NCI-H2081 (cell line): ENCODE data around the gene MBD3L5.
"Not testable (repeated sequence)": the region's sequence is repeated elsewhere in the genome, so short reads cannot be mapped to it uniquely, and the experiment has no call there.

ENCODE experiments used
- DNase-seq, 2 experiments: peaks; one replicate each; lab custom pipeline; 2025; lab: John Stamatoyannopoulos, UW

MBD3L5 gene

GRCh38 chr19:7030278-7030677 lies at the start of gene MBD3L5:
Gene MBD3L5 (plus strand): TSS chr19:7030578. CDS start chr19:7030612, 34 bp downstream.
- not testable (repeated sequence) for DNase-seq

GRCh38 chr19:6983448-6983847 lies 46.9 kb upstream of the MBD3L5 start:
- no peak for DNase-seq

DNA sequence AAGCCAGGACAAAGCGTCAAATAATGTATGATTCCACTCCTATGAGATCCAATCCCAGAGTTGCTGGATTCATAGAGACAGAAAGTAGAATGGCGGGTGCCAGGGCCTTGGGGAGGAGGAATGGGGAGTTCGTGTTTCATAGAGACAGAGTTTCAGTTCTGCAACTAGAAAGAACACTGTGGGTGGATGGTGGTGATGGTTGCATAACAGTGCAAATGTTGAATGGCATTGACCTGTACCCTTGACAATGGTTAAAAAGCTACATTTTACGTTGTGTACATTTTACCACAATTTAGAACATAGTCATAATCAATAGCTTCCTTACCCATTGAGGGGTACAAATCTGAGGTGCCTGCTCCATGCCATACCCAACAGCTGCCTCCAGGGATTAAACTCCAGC lies 42.5 kb upstream of the MBD3L5 start:
- DNase-seq, result no peak

DNA sequence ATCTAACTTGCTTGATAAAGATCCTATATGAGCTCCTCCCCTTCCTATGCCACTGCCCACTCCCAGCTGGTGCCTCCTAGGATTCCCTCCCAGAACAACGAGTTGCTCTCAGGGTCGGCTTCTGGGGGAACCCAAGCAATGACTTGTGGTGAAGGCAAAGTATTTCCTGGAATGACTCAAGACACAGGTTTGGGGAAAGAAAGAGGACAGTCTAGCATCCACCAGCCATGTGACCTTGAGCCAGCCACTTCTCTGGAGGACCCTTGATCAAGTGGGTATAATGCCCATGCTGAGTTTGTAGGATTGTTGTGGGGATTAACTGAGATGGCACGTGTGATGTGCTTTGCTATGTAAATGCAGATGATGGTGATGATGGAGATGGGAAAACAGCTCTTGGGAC lies 42.1 kb upstream of the MBD3L5 start:
- DNase-seq, result no peak

DNA sequence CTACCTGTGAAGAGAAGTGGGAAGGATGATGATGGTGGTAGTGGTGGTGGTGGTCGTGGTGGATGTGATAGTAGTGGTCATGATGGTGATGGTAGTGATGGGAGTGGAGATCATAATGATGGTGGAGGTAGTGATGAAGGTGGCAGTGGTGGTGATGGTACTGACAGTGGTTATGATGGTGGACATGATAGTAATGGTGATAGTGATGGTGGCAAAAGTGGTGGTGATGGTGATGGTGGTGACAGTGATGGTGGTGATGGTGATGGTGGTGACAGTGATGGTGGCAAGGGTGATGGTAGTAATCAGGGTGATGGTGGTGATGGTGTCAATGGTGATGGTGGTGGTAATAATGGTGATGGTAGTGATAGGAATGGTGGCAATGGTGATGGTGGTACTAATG lies 35.3 kb upstream of the MBD3L5 start:
- DNase-seq, result no peak

GRCh38 chr19:6996810-6997209 lies 33.6 kb upstream of the MBD3L5 start:
- DNase-seq, result no peak

GRCh38 chr19:6997679-6998445 lies 32.5 kb upstream of the MBD3L5 start:
- no peak for DNase-seq

DNA sequence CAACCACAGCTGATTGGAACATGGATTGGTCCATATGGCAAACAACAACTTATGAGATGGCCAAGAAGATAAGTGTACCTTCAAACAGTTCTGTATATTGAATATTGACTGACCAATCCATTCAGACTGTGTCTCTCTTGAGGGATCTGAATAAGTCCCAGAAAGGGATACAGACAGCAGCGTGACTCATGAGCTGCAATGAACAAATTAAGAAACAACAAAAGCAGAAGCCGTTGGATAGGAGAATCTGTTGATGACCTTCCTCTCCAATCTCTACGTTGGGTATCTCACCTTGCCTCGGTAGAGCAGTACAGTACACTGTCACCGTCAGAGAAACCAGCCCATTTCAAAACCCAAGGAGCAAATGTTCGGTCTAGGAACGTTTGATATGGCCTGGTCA lies 30.4 kb upstream of the MBD3L5 start:
- DNase-seq, result no peak

DNA sequence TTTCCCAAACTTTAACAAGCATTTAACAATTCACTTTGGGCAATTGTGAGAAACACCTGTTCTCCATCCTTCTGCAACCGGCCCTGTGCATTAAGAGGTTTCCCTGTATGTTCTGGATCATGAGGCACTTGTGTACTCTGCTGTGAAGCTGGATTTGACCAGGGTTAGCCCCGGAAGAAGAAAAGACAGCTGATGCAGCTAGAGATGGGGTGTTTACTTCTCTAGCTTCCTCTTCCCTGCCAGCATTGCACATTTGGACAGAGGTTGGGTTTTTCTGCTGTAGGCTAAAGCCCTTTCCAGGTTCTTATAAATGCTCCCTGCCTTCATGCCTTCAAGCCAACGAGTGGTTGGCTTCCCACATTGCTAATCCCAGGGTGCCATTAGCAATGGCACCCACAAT lies 30.0 kb upstream of the MBD3L5 start:
- DNase-seq, result no peak

DNA sequence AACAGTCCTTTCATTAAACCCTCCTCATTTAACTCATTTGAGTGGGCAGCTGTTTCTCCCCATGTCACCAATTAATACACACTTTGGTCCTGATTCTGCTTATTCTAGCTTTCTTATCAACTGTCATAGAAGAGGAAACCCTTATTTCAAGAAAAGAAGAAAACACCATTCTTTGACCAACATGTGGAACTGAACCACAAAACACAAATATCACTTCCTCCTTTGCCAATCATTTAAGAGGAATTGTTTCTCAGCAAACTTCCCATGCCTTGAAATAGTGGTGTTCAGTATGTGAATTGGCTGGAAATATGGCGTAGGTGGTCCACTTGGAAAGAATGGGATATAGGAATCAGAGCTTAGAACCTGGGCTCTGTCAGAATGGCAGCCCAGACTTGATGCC lies 29.6 kb upstream of the MBD3L5 start:
- DNase-seq, result no peak

GRCh38 chr19:7004313-7004931 lies 26.0 kb upstream of the MBD3L5 start:
- DNase-seq, result peak; percentile 27 to 33

GRCh38 chr19:7006135-7006704 lies 24.2 kb upstream of the MBD3L5 start:
- DNase-seq, result no peak

DNA sequence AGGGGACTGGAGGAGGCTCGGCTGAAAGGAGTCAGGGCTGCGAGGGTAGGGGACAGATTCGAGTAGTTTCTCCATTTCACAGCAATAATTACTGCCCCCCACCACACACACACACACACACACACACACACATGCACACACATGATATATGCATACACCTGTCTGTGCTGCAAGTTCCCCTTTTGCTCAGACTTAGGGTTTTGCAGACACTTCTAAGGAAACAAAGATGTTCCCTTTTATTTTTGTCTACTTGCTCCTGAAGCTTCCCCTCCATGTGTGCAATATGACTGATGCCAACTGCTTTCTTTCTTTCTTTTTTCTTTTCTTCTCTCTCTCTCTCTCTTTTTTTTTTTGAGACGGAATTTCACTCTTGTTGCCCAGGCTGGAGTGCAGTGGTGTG lies 22.5 kb upstream of the MBD3L5 start:
- no peak for DNase-seq

DNA sequence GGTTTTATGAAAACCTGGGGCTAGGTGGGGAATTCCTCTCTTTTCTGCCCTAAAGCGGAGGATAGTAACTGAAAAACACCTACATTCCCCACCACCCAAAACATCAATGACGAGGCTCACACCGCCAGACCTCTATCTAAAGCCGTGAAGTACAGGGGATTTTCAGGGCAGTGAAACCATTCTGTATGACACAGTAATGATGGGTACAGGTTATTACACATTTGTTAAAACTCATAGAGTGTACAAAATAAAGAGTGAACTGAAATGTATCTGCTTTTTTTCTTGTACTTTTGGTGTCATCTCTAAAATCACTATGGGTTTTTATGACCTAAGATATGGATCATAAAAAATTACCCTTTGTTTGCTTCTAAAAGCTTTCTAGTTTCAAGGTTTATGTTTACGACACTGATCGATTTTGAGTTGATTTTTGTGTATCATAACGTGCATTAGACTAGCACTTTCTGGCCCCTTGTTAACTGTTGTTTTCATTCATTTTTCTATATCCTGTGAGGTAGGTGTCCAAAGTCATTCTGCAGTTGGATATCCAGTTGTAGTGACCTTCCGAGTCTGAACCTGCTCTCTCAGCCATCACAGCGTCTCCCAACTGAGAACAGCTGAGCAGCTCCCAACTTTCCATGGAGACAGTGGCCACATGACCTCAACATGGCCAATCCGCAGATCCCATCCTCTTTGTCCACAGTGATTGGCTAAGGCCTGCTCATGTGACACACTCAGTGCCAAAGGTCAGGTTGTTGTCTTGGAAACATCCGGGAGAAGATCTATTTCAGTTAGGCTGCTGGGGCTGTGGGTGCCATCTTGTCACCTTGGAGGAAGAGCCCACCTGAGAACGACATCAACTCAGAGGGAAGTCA lies 19.4 kb upstream of the MBD3L5 start:
- no peak for DNase-seq

GRCh38 chr19:7013678-7014077 lies 16.7 kb upstream of the MBD3L5 start:
- DNase-seq, result no peak

DNA sequence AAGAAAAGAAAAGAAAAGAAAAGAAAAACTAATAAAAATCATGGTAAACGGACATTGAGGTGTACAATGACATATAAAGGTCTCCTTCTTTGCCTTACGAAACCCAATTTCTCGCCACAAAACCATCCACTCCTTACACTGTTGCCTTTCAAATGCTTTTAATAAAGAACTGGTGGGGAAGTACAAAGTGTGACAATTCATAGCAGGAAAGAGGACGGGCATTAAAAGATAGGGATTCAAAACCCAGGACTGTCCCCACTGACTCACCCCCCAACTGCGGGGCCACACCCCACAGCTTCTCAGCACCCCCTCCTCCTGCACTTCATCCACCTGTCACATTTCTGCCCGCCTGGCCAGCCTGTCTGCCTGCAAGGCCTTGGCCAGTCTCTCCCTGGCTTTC lies 11.6 kb upstream of the MBD3L5 start:
- no peak for DNase-seq

GRCh38 chr19:7021331-7021730 lies 9.0 kb upstream of the MBD3L5 start, which contains the start of gene MBD3L2B:
Gene MBD3L2B (minus strand): TSS chr19:7021431. CDS start chr19:7021397, 34 bp downstream.
- DNase-seq, result not testable (repeated sequence)

- not testable (repeated sequence) for DNase-seq
Measured at GRCh38 chr19:7028790-7029189, 1.6 kb upstream of the MBD3L5 start.

DNA sequence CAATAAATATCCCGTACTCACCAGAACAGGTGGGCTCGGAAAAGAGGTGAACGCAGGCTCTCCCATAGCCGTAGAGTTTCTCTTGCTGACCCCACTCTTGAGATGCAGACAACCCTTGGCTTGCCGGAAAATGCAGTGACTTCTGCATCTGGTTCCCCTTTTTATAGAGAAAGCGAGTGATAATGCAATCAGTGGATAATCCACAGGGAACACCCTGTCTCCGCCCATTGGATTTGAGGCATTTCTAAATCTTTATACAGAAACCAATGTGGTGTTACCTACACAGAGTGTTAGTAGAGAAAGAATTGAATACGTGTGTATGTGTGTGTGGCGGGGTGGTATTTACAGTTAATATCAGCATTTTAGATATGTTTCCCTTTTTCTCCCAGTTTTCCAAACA lies 9.7 kb downstream of the MBD3L5 start, which contains the start of gene MBD3L4:
Gene MBD3L4, minus strand, starts transcription at position 101 of the 400 bp plus-strand sequence. Its CDS starts 35 bp downstream, at position 66.
- DNase-seq, result not testable (repeated sequence)

DNA sequence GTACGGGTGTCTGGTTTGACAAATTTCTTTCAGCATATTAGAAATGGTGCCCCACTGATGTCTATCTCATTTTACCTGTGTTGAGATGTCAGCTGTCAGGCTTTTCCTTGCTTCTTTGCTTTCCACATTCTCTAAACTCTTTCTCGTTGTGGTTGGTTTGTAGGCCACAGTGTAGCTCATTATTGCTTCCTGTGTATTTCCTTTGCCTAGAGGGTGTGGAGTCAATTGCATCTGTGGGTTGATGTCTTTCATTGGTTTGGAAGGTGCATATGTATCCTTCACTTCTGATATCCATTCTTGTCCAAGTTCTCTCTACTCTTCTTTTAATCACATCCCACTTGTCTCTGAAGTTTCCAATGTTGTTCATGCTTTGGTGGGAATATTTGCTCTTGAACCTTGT lies 11.2 kb downstream of the MBD3L5 start:
- DNase-seq, result not testable (repeated sequence)

DNA sequence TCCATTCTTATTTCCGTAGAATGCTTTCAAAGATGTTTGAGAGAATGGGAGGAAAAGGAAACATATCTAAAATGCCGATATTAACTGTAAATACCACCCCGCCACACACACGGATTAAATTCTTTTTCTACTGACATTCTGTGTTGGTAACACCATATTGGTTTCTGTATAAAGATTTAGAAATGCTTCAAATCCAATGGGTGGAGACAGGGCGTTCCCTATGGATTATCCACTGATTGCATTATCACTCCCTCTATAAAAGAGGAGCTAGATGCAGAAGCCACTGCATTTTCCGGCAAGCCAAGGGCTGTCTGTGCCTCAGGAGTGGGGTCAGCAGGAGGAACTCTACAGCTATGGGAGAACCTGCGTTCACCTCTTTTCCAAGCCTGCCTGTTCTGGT lies 18.6 kb downstream of the MBD3L5 start, which contains the start of gene MBD3L2:
Gene MBD3L2, plus strand, starts transcription at position 301 of the 400 bp plus-strand sequence. Its CDS starts 53 bp downstream, at position 354.
- DNase-seq, result not testable (repeated sequence)

DNA sequence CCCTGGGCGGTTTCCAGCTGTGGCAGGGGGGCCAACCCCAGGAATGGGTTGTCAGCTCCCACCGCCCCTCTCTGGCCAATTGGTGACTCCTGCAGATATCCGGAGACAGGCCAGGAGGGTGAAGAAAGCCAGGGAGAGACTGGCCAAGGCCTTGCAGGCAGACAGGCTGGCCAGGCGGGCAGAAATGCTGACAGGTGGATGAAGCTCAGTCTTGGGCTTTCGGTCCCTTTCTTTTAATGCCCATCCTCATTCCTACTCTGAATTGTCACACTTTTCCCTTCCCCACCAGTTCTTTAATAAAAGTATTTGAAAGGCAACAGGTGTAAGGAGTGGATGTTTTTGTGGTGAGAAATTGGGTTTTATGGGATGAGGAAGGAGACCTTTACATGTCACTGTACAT lies 21.0 kb downstream of the MBD3L5 start:
- DNase-seq, result not testable (repeated sequence)
